ENCODE measurements around the gene SLAMF7.

GRCh38 chr1:160722726-160723125 lies 16.3 kb upstream of the SLAMF7 start:
- no peak for TF ChIP-seq CTCF (IDR thresholded peaks at IDR 0.05)
- no peak for TF ChIP-seq POLR2A (IDR thresholded peaks at IDR 0.05)

All from heart left ventricle (tissue), 13 donors.